DOHH2 (cell line): ENCODE data around the gene ZNF536.

Experiments used
- CTCF ChIP-seq: fragments of 200-600 bp; sonication (generic); IDR thresholded peaks from one replicate; pipeline ENCODE4 v1.5.1; 2014; ENCODE audit warnings: antibody characterized with exemption, mild to moderate bottlenecking, low read depth, low read length; ENCODE audit not compliant: poor library complexity, severe bottlenecking
- EZH2phosphoT487 ChIP-seq: fragments of 200-600 bp; sonication (generic); IDR thresholded peaks from 2 replicates; pipeline ENCODE4 v1.6.1; 2017; ENCODE audit warnings: borderline replicate concordance, mild to moderate bottlenecking, antibody characterized with exemption, low read length, moderate library complexity, mixed read lengths

- no peak for TF ChIP-seq CTCF
- TF ChIP-seq EZH2phosphoT487: no peak
Measured at GRCh38 chr19:30336290-30336689, 35.9 kb upstream of the ZNF536 start.
